Kidney (tissue), 14 donors: ENCODE measurements around the gene VEZT. TPM values are rescaled to one million over a fixed set of nuclear protein-coding genes. Genes with fewer than 3 reads are reported as not detected.
"Not testable (repeated sequence)": the region's sequence is repeated elsewhere in the genome, so short reads cannot be mapped to it uniquely, and the experiment has no call there.

Source experiments
- DNase-seq, 5 donors: peaks; one replicate each; pipeline ENCODE4 v3.0.0-alpha.2; 2013 to 2020
- FAIRE-seq: peaks from 2 replicates; lab custom pipeline; 2012; peaks lifted over from hg19 to GRCh38; lab: Jason Lieb, UNC
- H3K27ac ChIP-seq, 2 donors: one replicate each; pipeline ENCODE4 v1.7.0; 2013; ENCODE audit warnings: low read depth in 2 of 2, low read length in 2 of 2, inconsistent platforms in 1 of 2
- H3K27me3 ChIP-seq: one replicate; pipeline ENCODE4 v1.7.1; 2013; ENCODE audit warnings: low read length, inconsistent platforms; ENCODE audit not compliant: control insufficient read depth, insufficient read depth
- H3K36me3 ChIP-seq, 3 donors: one replicate each; pipeline versions ENCODE4 v1.7.0 to v1.7.1; 2013; ENCODE audit warnings: low read length in 3 of 3, control low read depth in 1 of 3, inconsistent platforms in 1 of 3; ENCODE audit not compliant: insufficient read depth in 3 of 3, control insufficient read depth in 2 of 3
- H3K4me1 ChIP-seq, 3 donors: one replicate each; pipeline versions ENCODE4 v1.7.0 to v1.7.1; 2013; ENCODE audit warnings: low read length in 3 of 3, inconsistent platforms in 1 of 3, low read depth in 1 of 3; ENCODE audit not compliant: control insufficient read depth in 2 of 3, insufficient read depth in 2 of 3
- H3K4me3 ChIP-seq, 3 donors: one replicate each; pipeline versions ENCODE4 v1.7.0 to v1.8.1; 2013; ENCODE audit warnings: low read length in 3 of 3, control low read depth in 1 of 3, inconsistent platforms in 1 of 3
- H3K9ac ChIP-seq, 3 donors: one replicate each; pipeline versions ENCODE4 v1.7.0 to v1.7.1; 2013; ENCODE audit warnings: low read length in 3 of 3, control low read depth in 1 of 3, inconsistent platforms in 1 of 3
- H3K9me3 ChIP-seq, 3 donors: one replicate each; pipeline versions ENCODE4 v1.7.0 to v1.7.1; 2013; ENCODE audit warnings: low read length in 3 of 3, control low read depth in 1 of 3, inconsistent platforms in 1 of 3; ENCODE audit not compliant: control insufficient read depth in 2 of 3, insufficient read depth in 1 of 3
- intact Hi-C: fragments of 100-400 bp; cut with DNase I; formaldehyde crosslinking; loops from one replicate; pipeline ENCODE4 v1.11.1; 2022
- polyA plus RNA-seq: library from polyadenylated mRNA; stranded (reverse); fragments of 350-450 nt; fragmentation: Illumina TruSeq; extraction: RNeasy Lipid Tissue Mini Kit (QIAGEN cat#74804); gene quantifications from one replicate; pipeline ENCODE4 v1.2.3, GENCODE V29; 2014; ENCODE audit warnings: low read depth, low replicate concordance; ENCODE audit not compliant: insufficient read depth
- total RNA-seq: library from RNA; stranded (reverse); fragmentation: NEBNext Ultra II Directional; extraction: Animal tissue kit (Norgen Biotek cat#: 25700); gene quantifications from one replicate; pipeline ENCODE4 v1.2.1, GENCODE V29; 2021
- TF ChIP-seq, protein P1 (sequence below): IDR thresholded peaks from 3 replicates; pipeline ENCODE4 v1.5.1; 2012; ENCODE audit warnings: mild to moderate bottlenecking, moderate library complexity, borderline replicate concordance; ENCODE audit not compliant: insufficient read depth; ENCODE audit errors: extremely low read depth
- donor health status: control.
- donor health status: control.
- donor health status: control.
- donor health status: control.
- donor health status: control.
- donor health status: DM: yes; HTN: yes; CAD: no.
- donor health status: Normal renal cell carcinoma (clear cell type).

Gene VEZT
- total and polyA plus RNA-seq, 2 donors from 2014 or later: 24.8 to 69.0 TPM

GRCh38 chr12:95191060-95191696 is 26.4 kb upstream of the VEZT start:
- no peak for FAIRE-seq
- TF ChIP-seq, protein P1, sequence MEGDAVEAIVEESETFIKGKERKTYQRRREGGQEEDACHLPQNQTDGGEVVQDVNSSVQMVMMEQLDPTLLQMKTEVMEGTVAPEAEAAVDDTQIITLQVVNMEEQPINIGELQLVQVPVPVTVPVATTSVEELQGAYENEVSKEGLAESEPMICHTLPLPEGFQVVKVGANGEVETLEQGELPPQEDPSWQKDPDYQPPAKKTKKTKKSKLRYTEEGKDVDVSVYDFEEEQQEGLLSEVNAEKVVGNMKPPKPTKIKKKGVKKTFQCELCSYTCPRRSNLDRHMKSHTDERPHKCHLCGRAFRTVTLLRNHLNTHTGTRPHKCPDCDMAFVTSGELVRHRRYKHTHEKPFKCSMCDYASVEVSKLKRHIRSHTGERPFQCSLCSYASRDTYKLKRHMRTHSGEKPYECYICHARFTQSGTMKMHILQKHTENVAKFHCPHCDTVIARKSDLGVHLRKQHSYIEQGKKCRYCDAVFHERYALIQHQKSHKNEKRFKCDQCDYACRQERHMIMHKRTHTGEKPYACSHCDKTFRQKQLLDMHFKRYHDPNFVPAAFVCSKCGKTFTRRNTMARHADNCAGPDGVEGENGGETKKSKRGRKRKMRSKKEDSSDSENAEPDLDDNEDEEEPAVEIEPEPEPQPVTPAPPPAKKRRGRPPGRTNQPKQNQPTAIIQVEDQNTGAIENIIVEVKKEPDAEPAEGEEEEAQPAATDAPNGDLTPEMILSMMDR: no peak
- H3K36me3 ChIP-seq: no peaks in the 10 kb centered on the region
- no peak overlapping the region for H3K27ac ChIP-seq
- no peak overlapping the region for H3K9ac ChIP-seq
- H3K9me3 ChIP-seq: no peaks in the 10 kb centered on the region
- intact Hi-C loops: no loop called here
- H3K27me3 ChIP-seq: no peaks in the 10 kb centered on the region
- DNase-seq: peak in 1 of 5 donors; percentile 62
- H3K4me3 ChIP-seq: no peak overlapping the region
- H3K4me1 ChIP-seq: no peaks in the 10 kb centered on the region

DNA sequence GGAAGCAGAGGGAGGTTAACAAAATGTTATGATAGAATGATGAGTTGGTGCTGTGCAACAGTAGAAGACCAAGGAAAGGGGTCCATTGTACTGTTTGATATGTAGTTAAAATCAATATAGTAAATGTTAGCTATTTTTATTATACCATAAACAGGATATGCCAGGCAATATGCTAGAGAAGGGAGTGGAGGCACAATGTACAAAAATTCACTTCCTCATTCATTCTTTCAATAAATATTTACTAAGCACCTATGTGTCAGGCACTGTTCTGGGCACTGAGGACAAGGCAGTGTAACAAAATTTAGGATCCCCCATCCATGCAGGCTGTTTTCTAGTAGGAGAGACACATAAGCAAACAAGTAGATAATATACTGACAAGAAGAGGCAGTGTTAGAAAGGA is 25.3 kb upstream of the VEZT start:
- Histone ChIP-seq H3K27ac (no peak overlapping the region), H3K9me3 (no peaks in the 10 kb centered on the region), H3K9ac (no peak overlapping the region), H3K36me3 (no peaks in the 10 kb centered on the region), H3K27me3 (no peaks in the 10 kb centered on the region), H3K4me1 (no peaks in the 10 kb centered on the region), H3K4me3 (no peak overlapping the region)
- intact Hi-C loops: no loop called here
- TF ChIP-seq, protein P1: no peak
- DNase-seq (no peak), FAIRE-seq (no peak)

- Histone ChIP-seq H3K4me1 (no peaks in the 10 kb centered on the region), H3K36me3 (no peaks in the 10 kb centered on the region), H3K4me3 (no peak overlapping the region), H3K27me3 (no peaks in the 10 kb centered on the region), H3K9ac (no peak overlapping the region), H3K27ac (no peak overlapping the region), H3K9me3 (no peaks in the 10 kb centered on the region)
- FAIRE-seq (no peak), DNase-seq (no peak)
- TF ChIP-seq, protein P1: no peak
- intact Hi-C loops: no loop called here
Measured at GRCh38 chr12:95193139-95193538, 24.5 kb upstream of the VEZT start.

DNA sequence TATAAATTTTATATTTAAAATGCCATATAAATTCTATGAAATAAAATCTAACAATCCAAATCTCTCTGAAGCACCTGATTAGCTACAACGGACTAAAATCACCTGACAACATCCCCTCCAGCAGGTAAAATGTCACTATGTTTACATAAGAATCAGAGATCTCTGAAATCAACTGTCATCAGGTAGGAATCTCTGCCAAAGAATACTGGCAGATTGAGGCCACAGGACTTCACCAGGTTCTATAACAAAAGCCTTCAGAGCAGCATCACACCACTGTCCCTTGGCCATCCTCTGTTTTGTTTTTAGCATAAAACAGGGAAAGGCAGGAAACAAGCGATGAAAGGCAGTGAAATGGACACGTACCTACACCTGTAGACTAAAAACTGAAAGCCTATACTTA is 22.5 kb upstream of the VEZT start:
- Histone ChIP-seq H3K27me3 (no peaks in the 10 kb centered on the region), H3K4me3 (no peak overlapping the region), H3K4me1 (peaks cover 0 to 2% (median 0%) of the 10 kb centered on the region in 3 donors), H3K27ac (no peak overlapping the region), H3K9me3 (no peaks in the 10 kb centered on the region), H3K9ac (no peak overlapping the region), H3K36me3 (no peaks in the 10 kb centered on the region)
- no peak for FAIRE-seq
- intact Hi-C loops: no loop called here
- no peak for DNase-seq
- TF ChIP-seq, protein P1: no peak

DNA sequence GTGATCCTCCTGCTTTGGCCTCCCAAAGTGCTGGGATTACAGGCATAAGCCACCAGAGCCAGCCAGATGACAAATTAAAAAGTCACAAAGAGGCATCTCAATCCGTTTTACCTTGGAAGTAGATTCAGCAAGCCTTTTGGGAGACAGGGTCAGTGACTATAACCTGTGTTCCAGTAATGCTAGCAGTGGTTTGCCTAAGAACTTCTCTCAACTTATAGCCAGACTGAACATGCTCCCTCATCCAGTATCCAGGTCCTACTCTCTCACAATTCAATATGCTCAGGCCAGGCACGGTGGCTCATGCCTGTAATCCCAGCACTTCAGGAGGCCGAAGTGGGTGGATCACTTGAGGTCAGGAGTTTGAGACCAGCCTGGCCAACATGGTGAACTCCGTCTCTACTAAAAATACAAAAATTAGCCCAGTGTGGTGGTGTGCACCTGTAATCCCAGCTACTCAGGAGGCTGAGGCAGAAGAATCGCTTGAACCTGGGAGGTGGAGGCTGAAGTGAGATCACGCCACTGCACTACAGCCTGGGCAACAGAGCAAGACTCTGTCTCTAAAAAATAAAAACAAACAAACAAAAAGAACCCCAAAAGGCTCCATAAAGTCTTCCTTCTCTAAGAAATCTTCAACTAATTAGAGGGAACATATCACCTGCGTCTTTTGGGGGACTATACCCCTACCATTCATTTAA is 20.6 kb upstream of the VEZT start:
- intact Hi-C loops, H3K4me3 ChIP-seq, DNase-seq, H3K36me3 ChIP-seq, H3K27me3 ChIP-seq, H3K9ac ChIP-seq, H3K27ac ChIP-seq, FAIRE-seq, H3K9me3 ChIP-seq: not testable (repeated sequence)
- peaks cover 0 to 12% (median 2%) of the 10 kb centered on the region in 3 donors for H3K4me1 ChIP-seq
